ENCODE data around the gene ALDH3A2.
"Not testable (repeated sequence)": the region's sequence is repeated elsewhere in the genome, so short reads cannot be mapped to it uniquely, and the experiment has no call there.

ALDH3A2 gene

DNA sequence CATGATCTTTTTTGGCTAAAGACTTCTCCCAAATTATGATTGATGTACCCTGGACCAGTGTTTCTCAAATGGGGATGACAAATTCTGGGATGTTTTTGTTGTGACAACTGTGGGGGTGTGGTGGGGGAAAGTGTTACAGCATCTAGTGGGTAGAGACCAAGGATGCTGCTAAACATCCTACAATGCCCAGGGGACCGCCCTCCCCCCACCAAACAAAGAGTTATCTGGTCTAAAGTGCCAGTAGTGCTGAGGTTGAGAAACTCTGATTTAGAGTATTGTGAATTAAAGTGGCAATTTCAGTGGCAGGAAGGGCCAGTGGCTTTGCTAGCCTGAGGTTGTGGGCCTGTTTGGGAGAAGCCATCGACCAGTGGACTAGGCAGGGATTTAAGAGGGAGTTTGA lies 34.6 kb downstream of the ALDH3A2 start:
- no peak for DNase-seq

DNA sequence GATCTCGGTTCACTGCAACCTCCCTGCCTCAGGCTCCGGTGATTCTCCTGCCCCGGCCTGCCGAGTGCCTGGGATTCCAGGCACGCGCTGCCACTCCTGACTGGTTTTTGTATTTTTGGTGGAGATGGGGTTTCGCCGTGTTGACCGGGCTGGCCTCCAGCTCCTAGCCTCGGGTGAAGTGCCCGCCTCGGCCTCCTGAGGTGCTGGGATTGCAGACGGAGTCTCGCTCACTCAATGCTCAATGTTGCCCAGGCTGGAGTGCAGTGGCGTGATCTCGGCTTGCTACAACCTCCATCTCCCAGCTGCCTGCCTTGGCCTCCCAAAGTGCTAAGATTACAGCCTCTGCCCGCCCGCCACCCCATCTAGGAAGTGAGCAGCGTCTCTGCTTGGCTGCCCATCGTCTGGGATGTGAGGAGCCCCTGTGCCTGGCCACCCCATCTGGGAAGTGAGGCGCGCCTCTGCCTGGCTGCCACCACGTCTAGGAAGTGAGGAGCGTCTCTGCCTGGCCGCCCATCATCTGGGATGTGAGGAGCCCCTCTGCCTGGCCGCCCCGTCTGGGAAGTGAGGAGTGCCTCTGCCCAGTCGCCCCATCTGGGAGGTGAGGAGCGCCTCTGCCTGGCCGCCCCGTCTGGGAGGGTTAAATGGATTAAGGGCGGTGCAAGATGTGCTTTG lies 36.5 kb downstream of the ALDH3A2 start:
- DNase-seq = not testable (repeated sequence)

DNA sequence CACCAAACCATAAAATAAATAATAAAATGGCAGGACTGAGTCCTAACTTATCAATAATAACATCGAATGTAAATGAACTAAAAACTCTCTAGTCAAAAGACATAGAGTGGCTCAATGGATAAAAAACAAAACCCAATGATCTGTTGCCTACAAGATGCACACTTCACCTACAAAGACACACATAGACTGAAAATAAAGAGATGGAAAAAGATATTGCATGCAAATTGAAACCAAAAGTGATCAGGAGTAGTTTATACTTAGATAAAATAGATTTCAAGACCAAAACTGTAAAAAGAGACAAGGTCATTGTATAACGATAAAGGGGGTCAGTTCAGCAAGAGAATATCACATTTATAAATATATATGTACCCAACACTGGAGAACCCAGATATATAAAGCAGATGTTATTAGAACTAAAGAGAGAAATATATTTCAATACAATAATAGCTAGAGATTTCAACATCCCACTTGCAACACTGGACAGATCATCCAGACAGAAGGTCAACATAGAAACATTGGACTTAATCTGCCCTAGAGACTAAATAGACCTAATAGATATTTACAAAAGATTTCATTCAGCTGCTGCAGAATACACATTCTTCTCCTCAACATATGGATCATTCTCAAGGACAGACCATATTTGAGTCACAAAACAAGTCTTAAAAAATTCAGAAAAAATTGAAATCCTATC lies 38.0 kb downstream of the ALDH3A2 start:
- no peak for DNase-seq

DNA sequence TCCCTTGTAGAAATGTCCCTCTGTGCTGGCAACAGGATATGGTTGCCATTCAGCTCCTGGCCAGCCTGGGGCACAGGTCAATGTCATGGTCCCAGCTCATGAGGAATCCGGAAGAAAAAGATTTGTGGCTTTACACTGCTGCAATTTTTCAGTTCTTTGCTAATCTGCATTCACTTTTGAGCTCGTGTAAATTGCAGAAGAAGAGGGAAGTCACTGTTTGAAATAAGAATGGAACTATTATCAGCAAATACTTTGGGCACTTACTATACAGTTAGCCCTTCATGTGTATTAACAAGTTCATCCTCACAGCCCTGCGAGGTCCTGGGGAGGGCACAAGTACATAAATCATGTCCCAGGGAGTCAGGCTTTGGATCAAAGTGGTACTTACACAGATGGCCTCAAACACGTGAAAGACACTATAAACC lies 53.7 kb downstream of the ALDH3A2 start:
- no peak for DNase-seq

DNA sequence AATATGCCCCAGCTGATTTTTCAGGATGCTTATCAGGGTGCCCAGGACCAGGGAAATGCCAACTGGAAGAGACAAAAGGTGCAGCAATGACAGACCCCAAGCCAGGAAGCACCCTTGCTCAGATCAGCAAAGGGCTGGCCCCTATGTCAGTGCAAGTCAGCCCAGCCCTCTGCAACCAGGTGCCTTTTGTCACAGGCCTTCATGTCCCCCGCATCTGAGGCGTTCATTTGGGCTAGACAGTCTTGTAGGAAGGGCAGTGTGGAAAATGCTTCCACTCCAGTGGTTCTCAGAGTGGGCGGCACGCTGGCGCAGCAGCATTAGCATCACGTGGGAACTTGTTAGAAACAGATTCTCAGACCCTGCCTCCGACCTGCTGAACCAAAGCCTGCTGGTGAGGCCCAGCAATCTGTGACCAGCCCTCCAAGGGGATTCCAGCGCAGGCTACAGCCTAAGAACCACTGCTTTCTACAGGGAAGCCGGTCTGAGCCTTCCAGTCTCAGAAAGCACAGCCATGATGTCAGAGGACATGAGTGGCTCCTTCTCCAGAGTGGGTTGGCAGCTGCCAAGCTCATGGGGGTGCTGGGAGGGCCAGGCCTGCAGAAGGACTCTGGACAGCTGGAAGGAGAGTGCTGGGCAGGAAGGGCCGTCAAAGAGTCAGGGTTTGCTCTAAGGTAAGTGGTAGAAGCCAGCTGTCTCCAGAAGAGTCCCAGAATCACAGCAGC lies 54.7 kb downstream of the ALDH3A2 start:
- DNase-seq = no peak

DNA sequence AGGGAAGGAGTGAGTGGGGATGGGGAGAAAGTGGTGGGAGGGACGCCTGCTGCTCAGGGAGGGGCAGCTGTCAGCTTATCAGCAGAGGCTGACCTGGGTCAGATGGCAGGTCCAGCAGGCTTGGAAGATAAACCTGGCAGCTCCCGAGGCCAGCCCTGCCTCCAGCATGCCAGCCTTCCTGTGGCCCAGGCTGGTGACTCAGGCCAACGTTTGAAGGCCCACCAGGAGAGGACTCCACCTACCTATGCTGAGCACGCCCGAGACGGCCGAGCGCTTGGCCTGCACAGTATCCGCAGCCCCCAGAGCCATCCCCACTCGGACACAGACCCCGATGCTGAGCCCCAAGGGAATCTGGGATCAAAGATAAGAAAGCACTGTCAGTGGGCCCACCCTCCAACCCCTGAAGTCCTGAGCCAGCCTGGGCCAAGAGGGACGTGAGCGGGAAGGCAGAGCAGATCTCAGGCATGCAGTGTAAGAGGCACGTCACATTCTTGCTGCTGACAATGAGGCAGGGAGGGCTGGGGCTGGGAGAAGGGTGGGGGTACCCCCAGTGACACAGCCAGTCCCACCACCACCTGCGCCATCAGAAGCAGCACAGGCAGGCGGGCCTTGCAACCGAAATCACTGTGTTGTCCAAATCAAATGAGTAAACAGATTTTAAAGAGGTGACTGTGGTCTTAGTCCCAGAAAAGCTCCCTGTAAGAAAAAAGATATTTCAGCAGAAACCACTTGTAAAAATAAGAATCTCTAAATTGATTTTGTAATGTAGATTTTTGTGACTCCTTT lies 55.5 kb downstream of the ALDH3A2 start:
- DNase-seq = no peak

DNA sequence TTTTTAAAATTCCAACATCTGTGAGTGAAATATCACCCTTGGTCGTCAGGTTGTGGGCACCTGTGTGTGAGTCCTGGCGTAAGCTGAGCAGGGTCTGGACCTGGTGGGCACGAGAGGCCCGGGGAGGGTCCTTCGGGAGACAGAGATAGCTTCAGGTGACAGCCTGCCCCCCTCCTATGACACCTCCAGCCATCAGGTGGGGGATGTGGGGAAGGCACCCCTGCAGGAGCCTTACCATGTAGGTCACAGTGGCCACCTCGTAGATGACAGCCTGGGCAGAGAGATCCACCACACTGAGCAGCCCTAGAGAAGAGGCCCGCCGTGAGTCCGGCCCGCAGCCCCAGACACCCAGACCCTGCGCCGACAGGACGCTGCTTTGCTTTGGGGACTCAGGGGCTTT lies 56.6 kb downstream of the ALDH3A2 start:
- no peak for DNase-seq

DNA sequence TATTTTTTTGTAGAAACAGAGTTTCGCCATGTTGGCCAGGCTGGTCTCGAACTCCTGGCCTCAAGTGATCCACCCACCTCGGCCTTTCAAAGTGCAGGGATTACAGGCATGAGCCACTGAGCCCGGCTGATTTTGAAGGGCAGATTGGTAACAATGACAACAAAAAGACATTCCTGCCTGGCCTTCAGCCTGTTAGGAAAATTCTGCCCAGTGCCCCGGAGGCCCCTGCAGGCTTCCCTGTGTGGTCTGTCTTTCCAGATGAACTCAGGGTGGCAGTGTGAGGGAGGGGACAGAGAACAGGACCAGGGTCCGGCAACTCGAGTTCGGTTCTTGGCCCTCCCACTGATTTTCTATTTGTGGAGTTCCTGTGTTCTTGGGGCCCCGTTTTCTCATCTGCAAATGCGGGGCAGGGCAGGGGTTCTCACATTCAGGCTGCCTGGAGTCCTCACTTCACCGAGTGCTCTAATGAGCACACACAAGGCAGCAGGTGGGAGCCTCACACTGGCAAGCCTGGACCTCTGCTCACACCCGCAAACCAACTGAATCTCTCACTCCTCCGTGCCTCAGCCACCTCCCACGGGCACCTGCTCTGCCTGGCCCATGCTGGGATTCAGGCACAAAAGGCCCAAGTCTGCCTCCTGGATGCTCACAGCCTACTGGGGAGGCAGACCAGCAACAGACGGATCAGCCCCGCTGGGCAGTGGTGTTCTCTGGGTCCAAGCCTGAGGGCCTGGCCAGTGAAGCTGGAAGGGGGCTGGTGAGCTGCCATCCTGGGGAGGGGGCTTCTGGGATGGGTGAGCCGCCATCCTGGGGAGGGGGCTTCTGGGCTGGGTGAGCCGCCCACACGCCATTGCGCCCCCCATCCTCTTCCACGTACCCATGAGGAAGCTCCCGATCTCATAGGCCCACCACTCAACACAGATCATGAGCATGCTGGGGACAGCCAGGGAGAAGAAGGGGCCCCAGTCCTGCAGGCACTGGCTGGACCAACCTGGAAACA lies 57.5 kb downstream of the ALDH3A2 start:
- DNase-seq = no peak

DNA sequence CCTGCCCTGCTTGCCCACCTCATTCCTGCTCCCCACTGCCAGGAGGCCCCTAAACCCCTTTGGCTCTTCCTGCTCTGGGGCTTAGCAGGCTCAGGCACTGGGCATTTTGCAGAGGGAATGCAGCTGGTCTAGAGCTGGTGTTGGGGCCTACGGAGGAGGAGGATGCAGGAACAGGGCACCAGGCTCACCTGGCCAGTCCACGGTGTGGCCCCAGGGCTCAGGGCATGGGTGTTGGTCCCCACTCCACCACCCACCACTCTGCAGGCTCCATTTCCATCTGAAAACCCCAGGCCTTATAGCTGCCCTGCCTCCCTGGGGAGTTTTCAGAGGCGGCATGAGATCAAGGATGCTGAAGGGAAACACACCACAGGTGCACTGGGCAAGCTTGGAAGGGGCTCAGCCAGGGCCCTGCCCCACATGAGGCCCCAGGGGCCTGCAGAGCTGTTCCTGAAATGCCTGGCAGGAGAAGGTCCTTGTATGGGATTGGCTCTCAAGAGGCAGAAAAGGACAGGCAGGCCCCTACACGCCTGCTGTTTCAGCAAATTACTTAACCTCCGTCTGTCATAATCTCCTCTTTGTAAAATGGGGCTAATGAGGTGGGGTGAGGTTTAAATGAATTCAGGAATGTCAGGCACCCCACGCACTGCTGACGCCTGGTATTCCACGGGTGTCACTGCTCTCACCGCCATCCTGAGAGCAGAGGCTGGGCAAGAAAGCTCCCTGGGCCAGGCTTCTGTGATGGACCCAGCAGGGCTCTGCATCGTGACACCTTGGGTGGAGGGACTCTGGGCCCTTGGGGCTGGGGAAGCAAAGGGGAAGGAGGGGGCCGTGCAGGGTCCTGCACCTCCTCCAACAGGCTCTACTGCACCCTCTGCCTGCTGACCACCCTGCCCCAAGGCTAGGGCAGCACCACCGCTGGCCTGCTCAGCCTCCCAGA lies 58.5 kb downstream of the ALDH3A2 start:
- no peak for DNase-seq

DNA sequence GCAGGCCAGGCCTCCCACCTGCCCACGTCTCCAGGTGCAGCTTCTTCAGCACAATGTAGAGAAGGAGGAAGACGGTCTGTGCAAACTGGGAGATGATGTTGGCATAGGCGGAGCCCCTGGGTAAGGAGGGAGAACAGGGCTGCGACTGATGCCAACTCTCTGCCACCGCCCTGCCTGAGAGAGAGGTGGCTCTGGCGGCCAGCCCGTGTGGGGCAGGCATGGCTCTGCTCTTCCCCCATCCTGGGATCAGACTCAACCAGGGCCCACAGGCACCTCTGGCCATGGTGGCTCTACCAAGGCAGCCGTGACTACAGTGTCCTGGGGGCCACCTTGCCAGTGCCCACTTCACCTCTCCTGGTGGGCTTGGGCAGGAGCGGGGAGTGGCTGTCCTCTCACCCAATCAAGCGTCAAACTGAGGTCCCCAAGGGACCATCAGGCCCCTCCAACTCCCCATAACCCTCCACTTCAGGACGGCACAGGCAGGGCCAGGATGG lies 59.2 kb downstream of the ALDH3A2 start:
- no peak for DNase-seq

DNA sequence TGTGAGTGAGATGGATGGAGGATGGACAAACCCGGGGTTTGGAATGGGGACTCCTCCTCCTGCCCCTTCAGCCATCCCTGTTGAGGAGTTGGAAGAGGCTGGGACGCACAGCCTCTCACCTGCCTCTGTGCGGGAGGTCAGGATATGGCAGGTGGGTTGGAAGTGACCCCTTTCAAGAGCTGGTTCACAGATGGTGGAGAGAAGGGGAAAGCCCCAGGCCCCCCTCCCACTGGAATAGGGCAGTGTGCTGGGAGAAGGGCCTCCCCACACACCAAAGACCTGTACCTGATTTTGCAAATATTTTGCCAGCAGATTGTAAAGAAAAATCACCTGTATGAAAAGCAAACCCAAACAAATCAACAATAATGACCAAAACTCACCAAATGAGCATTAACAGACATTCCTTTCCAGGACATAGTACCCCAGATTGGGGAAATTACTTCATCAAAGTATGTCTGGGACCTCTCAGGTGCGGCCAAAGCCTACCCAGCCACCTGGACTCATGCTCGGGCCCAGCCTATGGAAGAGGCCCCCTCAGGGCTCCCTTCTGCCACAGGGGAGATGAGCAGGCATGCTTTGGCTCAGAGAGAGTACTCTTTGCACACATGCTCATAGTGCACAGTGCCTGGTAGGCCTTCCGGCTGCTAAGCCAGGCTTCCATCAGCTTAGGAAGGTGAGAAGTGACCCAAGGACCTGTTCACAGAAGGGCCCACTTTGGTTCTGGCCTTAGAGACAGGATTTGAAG lies 60.1 kb downstream of the ALDH3A2 start:
- DNase-seq = no peak

DNA sequence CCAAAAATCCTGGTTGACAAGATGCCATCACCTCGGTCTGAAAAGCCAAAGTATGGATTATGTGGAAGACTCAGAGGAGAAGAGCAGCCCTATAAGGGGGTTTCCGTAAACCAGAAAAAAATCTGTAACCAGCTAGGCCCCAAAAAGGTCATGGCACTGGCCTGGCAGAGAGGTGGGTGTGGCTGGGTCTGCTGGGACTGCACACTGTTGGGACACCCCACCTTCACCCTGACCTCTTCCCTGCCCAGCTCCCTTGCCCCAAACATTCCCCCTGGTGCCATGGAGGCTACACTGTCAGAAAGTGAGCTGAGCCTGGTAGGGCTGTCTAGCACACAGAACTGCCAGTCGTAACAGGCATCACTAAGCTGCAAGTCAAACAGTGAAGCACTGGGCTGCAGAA lies 61.3 kb downstream of the ALDH3A2 start:
- DNase-seq = no peak

DNA sequence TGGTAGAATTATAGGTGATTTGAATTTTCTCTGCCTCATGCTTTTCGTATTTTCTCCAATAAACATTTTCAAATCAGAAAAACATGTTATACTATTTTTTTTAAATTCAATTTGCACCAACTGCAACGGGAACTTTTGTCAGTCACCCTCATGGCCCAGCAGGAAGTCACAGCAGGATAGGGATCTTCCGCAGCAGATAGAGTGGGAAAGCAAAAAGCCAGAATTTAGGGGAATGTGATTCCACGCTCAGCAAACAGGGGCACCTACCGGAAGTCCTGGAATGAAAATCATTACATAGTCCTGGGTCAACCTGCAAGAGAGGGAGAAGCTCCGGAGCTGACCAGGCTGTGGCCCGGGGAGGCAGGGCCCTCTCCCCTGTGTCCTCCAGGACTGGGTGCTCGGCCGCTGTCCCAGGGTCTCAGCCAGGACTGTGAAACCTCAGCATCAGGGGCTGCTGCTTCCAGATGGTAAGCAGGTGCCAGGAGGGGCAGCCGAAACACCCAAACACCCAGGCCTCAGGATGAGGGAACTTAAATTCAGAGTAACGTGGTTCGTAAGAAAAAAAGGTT lies 64.0 kb downstream of the ALDH3A2 start:
- no peak for DNase-seq

DNA sequence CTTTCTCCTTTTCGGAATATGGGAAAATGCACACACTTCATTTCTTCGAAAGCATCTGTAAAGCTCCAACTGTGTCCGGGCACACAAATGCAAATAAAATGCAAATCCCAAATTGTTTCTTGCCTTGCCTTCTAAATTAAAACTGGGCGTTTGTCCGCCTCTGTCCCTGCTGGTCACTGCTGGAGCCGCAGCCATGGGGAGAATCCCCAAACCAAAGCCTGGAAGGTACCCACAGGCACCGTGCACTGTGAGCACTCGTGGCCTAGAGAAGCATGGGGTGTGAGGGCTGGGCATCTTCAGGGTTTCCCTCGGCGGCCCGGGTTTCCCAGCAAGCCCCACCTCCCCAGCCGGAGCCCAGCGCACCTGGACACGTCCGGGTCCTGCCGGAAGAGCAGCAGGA lies 64.9 kb downstream of the ALDH3A2 start:
- no peak for DNase-seq

DNA sequence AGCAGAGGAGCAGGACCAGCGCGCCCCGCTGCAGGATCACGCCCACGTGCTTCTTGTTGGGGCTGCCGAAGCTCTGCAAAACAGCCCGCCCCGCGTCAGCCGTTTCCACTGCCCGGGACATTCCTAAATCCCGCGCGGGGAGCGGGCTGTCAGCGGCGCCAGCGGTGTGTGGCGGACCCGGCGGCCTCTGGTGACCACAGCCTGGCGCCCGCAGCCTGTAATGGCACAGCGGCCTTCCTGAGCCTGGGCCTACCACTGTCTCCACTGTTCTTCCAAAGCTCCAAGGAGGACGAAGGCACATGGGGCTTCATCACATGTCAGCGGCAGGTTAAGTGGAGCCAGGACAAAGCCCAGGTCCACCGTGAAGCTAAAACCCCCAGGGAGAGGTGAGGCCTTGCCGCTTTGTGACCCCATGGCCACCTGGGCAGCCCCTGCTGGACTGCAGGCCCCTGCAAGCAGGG lies 65.4 kb downstream of the ALDH3A2 start:
- no peak for DNase-seq

DNA sequence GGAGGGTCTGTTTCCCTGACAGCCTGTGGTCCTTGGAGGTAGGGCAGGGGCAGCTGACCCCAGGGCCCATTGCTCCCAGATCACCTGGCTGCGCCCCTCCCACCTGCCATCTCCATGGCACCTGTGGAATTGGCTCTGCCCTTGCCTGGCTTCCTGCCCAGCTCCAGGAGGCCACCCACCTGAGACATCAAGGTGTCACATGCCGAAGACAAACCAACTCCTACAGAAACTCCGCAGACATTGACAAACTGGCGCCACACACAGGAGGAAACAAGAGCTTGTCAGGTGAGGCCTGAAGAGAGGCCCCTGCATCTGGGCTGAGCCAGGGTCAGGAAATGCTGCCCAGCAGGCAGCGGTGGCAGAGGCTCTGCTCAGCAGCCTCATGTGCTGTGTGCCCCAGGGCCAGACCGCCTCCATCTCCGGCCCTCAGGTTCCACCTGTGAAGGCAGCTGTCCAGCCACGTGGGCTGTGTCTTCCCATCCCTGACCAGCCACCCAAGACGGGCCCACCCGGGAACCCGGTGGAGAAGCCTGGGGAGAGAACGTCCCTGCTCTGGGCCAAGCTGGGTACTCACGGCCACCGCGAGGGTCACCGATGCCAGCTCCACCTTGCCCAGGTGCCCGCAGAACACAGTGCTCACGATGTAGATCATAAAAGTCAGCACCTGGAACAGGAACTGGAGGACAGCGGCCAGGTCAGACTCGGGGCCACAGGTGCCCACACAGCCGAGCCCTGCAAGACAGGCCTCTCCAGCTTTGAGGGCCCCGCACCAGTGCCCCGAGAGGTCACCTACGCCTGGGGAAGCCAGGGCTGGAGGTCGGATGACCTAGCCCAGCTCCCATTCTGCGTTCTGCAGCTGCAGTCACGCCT lies 66.2 kb downstream of the ALDH3A2 start:
- DNase-seq = no peak

DNA sequence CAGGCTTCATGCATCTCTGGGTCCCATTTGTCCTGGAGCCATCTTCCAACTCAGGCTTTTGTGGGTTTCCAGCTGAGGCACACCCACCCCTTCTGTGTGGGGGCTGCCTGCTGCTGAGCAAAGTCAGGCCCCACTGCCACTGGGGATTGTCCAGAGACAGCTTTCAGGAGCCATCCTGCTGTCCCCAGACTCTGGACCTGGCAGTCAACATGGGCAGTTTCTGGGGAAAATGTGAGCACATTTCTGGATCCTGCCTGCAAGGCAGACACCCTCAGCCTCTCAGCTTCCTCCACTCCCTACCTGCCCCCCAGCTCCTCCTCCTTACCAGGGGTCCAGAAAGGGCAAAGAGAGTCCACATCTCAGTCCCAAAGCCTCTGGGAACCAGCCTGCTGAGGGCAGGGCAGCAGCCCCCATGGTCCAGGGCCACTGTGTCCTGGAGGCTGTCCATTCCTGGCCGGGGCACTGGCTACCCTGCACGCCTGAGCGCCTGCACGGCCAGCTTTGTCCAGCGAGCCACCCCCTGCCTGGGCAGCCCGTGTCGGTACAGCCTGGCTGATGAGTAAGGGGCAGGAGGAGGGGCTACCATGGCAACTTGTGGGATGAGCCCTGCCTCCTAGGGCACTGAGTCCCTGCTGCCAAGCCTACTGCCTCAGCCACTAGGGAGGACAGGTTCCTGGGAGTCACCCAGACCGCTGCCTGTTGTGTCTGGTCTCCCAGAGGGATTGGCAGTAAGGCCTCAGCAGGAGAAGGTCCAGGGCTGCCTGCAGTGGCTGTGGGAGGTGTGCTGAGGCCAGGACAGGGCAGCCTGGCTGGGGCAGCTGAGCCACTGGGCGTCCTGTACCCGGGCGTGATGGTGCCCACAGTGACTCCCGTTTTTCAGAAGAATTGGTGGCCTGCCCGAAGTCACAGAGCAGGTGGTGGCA lies 67.8 kb downstream of the ALDH3A2 start, which contains the start of gene SLC47A2:
SLC47A2 (minus strand) TSS at position 477 of the 923 bp plus-strand sequence; CDS start at position 448, 29 bp downstream.
- no peak for DNase-seq

Measured in HCEC 1CT (cell line).